GM04503 (cell line): ENCODE data around the gene CDC73.
"Not testable (repeated sequence)": the region's sequence is repeated elsewhere in the genome, so short reads cannot be mapped to it uniquely, and the experiment has no call there.

Source experiments
- DNase-seq: peaks from one replicate; pipeline ENCODE4 v3.0.0-alpha.2; 2012; ENCODE audit warnings: low read depth

Gene CDC73

DNA sequence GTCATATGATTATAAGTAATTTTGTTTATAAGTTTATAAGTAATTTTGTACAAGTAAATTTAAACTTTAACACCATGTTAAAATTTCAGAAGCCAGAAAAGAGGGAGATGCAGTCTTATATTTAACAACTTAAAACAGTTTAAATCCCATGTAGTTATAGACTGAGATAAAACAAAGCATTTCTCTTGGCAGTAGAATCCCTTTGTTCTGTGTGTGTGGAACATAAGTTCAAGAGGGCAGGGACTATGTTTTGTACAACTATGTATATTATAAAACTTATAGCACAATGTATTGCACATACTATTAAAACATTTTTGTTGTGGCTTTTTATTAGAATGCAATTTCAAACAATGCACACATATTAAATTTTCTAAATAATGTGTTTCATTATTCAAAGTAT lies 109.3 kb downstream of the CDC73 start:
- not testable (repeated sequence) for DNase-seq

DNA sequence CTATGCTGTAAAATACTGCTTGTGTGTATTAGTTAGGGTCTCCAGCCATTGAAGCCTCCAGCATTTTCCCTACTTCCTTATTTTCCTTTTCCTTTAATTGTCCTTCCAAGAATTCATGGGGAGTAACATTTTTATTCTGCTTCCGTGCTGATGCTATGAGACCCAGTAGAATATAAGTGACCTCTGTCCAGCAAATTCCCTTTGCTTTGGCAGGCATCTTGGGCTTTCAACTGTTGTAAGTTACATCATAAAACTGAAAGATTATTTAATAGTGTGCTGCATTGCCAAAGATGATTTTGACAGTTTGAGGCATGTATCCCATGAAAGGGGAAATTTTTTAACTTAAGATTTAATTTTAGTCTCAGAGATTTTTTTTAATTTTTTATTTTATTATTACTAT lies 112.7 kb downstream of the CDC73 start:
- DNase-seq = no peak

DNA sequence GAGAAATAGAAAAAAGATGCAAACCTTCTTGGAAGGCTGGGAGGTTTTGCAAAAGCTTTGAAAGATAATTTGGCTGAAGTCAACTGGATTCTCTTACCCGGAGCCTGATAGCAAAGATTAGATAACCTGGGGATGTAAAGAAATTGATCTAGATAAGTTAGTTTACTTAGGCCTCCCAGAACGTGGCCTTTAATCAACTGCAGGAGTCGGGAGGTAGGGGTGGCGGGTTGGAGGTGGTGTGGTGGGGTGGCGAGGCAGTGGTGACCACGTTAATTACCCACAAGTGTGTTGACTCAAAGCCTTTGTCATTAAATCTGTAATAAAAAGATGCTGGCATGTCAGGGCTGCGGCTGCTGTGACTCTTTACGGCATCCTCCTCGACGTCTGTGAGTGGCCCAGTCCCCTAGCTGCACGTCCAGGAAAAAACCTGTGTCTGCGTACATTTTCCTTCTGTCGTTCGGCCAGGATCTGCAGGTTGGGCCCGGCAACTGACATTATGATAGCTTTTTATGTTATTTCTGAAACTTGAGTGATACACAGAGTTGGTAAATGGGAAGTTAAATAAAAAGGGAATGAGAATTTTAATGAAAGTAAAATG lies 115.6 kb downstream of the CDC73 start:
- DNase-seq = no peak

DNA sequence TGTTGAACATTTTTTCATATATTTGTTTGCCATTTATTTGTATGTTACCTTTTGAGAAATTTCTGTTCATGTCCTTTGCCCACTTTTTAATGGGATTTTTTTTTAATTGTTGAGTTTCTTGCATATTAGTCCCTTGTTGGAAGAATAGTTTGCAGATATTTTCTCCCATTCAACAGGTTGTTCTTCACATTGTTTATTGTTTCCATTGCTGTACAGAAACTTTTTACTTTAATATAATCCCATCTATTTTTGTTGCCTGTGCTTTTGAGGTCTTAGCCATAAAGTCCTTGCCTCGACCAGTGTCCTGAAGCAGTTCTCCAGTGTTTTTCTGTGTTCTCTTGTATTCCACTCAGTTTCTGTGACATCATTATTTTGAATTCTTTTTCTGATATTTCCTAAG lies 118.8 kb downstream of the CDC73 start:
- no peak for DNase-seq

DNA sequence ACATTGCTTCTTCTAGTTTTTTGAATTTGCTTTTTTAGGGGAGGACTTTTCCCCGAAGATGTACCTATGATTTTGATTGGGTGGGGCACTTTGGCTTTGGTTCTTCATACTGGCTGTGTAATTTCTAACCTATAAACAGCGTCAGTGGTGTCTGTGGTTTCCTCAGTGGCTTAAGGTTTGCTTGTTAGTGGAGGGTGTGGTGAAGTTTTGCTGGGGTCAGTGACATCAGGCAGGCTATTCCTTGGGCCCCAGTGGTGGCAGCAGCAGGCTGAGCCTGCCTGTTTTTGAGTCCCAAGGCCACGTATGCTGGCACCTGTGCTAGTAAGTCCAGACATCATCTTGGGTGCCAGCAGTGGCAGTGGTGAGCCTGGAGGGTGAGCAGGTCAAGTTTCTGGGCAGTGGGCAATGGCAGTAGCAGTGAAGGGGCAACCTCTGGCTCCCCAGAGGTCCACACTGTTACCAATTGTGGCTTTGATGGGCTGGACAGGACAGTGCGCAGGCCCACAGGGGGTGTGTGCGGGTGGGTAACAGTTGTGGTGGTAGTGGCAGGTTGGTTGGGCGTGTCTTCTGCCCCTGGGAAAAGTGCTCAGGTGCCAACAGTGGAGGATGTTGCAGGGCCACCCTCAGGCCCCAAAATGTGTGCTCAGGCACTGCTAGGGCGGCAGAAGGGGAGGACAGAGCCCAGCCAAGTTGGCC lies 119.4 kb downstream of the CDC73 start:
- DNase-seq = no peak

DNA sequence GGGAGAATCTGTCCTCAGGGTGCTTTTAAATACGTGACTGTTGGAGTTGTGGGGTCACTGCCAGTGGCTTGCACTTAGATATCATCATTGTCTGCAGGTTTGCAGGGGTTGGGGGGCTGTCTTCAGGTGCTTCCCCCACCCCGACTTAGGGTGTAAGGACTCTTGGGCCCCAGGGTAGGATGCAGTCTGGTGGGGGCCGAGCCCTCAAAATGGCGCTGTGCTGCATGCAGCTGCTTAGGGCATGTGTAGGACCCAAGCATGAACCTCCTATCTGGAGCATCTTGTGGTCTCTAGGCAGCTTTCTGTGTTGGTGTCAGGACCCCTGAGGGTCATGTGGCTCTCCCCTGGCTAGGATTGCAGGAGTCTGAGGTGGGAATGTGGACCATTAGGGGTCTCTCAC lies 120.2 kb downstream of the CDC73 start:
- DNase-seq = no peak

DNA sequence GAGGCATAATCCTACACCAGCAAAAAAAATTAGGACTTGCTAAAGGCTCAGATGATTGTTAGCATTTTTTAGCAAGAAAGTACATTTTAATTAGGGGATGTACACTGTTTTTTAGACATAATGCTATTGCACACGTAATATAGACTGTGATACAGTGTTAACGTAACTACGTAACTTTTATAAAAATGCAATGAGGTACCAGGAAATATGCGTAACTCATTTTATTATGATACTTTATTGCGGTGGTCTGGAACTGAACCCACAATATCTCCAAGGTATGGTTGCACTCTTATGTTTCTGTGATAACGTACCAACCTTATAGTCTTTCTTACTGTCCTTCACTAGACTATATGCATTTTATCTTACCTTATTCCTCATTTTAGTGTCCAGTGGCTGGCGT lies 127.4 kb downstream of the CDC73 start:
- no peak for DNase-seq

DNA sequence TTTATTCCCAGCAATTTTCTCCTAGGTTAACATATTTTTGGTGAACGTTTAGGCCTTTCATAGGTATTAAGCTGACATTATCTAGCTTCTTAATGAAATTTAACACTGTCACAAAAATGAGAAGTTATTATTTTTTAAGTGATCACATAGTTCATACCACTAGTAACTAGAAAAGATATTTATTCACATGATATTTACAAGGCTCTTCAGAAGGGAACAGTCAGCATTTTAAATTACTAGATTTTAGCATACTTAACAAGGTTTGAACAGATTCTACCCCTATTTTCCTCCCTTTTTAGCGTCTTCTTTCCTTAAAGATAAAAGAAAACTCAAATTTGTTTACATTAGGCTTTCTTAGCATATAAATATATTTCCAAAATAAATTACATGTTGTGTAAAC lies 130.1 kb downstream of the CDC73 start:
- DNase-seq = no peak

DNA sequence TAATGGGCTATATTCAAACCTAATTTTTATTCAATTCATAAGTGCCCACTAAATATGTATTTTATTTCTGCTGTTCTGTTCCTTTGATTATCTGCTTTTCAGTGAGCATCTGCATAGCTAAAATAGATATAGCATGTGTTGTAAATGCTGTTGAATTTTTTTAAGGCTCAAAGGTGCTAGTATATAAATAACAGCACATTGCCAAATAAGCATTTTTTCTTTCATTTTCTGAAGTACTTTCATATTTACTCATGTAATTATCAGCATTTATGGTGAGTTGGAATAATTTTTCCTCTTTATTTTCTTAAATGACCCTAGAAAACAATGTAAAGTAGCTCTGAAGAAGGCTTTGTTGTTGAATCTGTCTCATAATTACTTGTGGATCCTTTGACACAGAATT lies 134.2 kb downstream of the CDC73 start:
- no peak for DNase-seq

DNA sequence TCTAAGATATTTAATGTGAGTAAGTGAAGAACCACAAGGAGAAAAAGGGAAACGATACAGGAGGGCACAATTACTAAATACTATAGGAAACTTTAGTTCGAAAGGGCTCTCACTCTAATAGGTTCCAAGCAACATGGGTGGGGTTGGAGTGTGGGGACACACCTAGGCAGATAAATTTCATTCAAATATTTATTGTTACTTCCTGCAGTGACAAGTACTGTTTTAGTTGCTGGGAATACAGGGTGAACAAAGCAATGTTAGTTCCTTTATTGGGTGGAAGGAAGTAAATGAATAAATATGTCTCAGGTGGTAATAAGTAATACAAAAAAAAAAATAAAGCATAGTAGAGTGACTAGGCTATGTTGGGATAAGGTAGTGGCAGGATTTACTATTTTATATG lies 137.8 kb downstream of the CDC73 start:
- no peak for DNase-seq

DNA sequence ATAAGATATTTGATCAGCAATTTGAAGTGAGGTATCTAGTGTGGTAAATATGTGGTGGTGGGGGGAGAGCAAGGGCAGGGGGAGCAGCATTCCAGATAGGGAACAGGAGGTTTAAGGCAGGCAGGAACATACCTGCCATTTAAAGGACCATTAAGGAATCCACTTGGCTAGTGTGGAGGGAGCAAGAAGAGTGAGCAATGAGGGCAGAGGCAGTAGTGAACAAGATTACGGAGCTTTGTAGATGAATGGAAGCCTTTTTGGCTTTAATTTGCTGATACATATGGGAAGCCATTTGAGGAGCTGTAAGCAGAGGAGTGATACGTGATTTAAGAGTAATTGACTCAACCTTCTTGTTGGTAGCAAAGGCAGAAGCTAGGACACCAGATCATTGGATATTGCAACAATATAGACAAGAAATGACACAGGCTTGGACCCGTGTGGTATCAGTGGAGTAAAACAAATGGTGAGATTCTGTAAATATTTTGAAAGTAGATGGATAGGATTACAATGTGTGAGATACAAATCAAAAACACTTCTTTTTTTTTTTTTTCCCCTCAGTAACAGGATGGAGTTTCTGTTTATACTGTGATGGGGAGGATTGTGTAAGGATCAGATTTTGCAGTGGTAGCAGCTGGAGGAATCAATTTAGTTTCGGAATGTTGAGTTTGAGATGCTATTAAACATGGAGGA lies 138.4 kb downstream of the CDC73 start:
- no peak for DNase-seq

DNA sequence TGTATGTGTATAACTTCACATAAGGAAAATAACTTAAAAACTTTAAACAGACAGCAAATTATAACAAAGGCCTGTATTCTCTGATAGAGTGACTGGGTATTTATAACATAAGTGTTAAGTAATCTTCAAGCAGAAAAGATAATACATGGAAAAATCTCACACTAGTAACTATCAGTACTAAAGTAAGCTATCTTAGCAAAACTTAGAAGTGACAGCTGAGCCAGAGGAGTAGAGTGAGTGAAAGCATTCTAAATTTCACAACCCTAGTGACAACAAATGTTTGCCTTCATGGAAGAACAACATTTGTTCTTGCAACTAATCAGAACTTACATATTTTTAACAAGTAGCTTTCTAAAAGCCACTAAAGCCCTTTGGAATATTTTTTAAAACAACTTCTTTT lies 139.1 kb downstream of the CDC73 start:
- no peak for DNase-seq

DNA sequence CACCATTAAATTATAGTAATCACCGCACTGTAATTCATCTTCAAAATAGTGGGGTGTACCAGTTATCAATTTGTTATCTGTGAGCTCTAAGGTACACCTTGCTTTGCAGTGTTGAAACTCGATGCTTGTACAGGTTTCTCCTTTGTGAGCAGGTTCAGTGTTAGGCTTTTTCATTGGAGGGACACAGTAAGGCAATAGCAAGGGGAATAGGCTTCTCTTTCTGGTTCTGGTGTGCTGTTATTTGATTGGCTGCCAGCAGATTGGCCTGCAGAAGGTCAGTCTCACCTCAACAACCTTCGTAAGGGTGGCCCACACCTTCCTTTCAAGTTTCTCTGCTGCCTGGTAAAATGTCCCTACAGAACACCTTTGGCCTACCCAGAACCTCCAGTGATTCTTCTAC lies 140.8 kb downstream of the CDC73 start:
- no peak for DNase-seq

DNA sequence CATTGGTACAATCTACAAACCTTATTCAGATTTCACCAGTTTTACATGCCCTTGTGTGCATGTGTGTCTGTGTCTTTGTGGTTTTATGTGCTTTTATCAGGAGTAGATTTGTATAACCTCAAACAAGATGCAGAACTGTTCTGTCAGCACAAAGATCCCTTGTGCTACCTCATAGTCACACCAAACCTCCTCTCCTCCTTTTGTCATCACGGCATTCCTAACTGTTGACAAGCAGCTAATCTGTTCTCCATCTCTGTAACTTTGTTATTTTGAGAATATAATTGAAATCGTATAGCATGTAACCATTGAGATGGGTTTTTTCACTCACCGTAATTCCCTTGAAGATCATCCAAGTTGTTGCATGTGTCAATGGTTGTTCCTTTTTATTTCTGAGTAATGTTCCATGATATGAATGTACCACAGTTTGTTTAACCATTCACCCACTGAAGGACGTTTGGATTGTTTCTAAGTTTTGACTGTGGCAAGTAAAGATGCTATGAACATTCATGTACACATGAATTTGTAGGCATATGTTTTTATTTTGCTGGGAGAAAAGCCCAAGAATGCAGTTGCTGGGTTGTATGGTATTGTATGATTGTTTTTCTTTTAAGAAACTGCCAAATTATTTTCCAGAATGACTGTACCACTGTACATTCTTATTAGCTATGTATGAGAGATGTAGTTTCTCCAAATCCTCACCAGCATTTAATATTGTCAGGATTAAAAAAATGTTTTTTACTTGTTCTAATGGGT lies 142.7 kb downstream of the CDC73 start:
- no peak for DNase-seq

DNA sequence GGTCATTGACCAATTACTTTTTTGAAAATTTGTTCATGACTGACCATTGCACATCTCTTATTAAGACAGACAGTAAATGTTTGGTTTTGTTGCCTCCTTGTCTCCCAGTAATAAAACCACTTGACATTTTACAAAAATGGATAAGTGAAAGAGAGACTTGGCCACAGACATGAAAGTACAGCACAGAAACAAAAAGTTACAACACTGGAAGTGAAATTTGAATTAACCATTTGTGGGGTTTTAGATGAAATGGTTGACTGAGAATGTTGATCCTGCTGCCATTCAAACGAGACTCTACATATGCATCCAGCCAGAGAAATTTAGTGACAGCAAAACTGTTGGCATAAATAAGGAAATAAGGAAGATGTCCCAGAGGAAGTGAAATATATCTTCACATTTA lies 143.9 kb downstream of the CDC73 start:
- DNase-seq = no peak

DNA sequence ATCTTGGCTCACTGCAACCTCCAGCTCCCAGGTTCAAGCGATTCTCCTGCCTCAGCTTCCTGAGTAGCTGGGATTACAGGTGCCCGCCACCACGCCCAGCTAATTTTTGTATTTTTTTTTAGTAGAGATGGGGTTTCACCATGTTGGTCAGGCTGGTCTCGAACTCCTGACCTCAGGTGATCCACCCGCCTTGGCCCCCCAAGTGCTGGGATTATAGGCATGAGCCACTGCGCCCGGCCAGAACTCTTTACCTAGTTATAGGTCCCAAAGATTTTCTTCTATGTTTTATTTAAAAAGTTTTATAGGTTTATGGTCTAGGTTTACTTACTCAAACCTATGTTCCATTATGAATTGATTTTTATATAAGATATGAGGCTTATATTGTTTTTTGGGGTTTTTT lies 145.0 kb downstream of the CDC73 start:
- not testable (repeated sequence) for DNase-seq

DNA sequence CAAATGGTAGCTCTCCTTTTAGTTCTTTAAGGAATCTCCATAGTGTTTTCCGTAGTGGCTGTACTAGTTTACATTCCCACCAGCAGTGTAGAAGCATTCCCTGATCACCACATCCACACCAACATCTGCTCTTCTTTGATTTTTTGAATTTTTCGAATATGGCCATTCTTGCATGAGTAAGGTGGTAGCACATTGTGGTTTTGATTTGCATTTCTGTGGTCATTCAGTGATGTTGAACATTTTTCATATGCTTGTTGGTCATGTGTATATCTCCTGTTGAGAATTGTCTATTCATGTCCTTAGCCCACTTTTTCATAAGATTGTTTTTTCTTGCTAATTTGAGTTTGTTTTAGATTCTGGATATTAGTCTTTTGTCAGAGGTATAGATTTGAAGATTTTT lies 149.2 kb downstream of the CDC73 start:
- peak; percentile 54 for DNase-seq

DNA sequence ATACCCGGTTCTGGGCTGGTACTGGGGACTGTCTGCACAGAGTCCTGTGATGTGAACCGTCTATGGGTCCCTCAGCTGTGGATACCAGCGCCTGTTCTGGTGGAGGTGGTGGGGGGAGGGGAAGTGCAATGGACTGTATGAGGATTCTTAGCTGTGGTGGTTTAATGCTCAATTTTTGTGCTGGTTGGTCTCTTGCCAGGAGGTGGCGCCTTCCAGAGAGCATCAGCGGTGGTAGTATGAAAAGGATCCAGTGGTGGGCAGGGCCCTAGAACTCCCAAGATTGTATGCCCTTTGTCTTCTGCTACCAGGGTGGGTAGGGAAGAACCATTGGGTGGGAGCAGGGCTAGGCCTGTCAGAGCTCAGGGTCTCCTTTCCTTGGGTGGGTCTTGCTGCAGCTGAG lies 153.9 kb downstream of the CDC73 start:
- no peak for DNase-seq

DNA sequence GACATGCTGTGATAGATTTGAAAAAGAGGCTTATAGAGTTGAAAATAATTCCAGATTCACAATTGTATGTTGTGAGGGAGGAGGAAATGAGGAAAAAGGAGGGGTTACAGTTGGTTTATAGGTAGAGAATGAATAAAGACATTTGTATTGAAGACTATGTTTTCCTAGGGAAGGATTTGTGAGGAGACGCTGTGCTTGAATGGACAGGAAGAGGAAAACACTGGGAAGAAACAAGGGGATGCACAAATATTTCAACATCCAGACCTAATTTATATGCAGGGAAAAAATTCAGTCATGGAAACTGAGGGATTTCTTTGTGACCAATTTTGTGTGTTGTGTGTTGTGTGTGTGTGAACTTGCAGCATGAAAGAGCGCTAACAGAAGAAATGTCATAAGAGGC lies 157.1 kb downstream of the CDC73 start:
- DNase-seq = no peak

DNA sequence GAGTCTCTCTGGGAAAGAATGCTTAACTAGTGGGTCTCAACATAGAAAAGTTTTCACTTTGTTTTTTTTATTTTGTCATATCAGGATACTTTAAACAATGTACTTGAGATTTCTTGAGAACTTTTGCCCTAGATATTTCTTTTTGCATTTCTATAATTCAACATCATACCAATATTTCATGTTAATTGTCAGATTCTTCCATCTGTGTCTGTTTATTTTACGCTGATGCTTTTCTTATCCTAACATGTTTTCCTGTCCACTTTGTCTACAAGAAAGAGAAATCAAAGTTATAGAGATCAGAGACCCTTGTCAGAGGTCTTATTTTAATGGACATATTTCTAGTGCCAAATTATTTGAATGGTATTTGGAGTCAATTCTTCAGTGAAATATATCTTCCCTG lies 160.1 kb downstream of the CDC73 start:
- no peak for DNase-seq

DNA sequence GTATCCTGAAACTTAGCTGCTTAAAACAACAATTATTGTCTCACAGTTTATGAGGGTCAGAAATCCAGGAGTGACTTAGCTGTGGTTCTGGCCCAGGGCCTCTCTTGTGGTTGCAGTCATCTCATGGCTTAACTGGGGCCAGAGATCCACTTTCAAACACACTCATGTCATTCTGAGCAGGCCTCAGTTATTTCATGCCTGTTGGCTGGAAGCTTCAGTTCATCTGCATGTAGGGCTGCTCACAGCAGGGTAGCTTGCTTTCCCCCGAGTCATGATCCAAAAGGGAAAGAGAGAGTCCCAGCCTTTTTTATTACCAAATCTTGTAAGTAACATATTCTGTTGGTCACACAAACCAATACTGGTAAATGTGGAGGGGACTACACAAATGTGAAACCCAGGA lies 161.2 kb downstream of the CDC73 start:
- DNase-seq = peak; percentile 16

DNA sequence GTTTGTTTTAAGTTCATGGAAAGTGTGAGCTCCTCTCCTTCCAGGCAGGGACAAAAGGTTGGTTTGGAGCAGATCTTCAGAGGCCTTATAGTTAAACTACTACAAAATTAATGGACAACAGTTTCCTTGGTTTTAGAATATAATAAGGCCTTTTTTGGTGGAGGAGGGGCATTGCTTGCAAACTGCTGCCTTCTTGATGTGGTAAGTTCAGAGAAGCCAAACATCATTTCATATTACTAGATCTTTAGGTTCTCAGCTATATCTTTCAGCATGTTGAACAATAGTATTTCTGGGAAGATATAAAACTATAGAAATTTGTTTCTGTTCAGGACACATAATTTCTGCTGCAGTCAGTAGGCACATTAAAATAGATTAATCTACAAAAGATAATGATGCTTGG lies 162.4 kb downstream of the CDC73 start:
- DNase-seq = no peak

DNA sequence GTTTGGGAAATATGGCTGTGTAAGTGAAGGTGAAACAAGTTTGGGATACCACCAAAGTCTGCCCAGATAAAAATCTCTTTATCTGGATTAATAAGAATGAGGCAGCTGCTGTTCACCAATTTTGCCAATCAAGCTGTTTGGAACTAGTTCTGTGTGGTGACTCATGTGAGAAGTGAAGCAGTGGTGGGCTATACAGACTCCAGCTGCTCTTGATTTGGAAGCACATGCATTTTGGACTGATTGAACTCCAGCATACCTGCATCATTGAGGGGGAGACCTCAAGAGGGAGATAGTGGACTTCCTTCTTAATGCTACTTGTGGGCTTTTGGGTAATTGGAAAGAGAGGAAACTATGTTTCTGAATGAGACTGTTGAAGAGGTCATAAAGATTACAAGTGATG lies 163.8 kb downstream of the CDC73 start:
- no peak for DNase-seq
